B cell (primary cell): ENCODE data around the gene MAP3K19. TPM values are rescaled to one million over a fixed set of nuclear protein-coding genes. Genes with fewer than 3 reads are reported as not detected.

Experiments used
- ATAC-seq: fragments of 200-7000 bp; cut with Tn5 transposase; one replicate; pipeline ENCODE4 v1.10.0; 2021; ENCODE audit warnings: low read depth, mild to moderate bottlenecking, moderate number of reproducible peaks, moderate library complexity
- CTCF ChIA-PET: fragments of 350-600 bp; sonication (Branson Sonifier 250); formaldehyde crosslinking; loops from one replicate; lab custom pipeline; 2021; ENCODE audit warnings: antibody characterized with exemption, inconsistent platforms; lab: Charles Lee
- POLR2A ChIA-PET: fragments of 350-600 bp; sonication (Branson Sonifier 250); formaldehyde crosslinking; loops from one replicate; lab custom pipeline; 2021; ENCODE audit warnings: antibody characterized with exemption; lab: Charles Lee
- DNase-seq: peaks from one replicate; pipeline ENCODE4 v3.0.0; 2013
- H2AFZ ChIP-seq: 2 replicates; pipeline ENCODE4 v1.6.1; 2012; ENCODE audit warnings: mild to moderate bottlenecking, low read depth, low read length; ENCODE audit not compliant: insufficient read depth, poor library complexity, severe bottlenecking
- H3K27ac ChIP-seq, 2 donors: 1 replicate in 1 of 2; 2 replicates in 1 of 2; pipeline ENCODE4 v1.5.1; 2012 to 2013; ENCODE audit warnings: low read length in 2 of 2, mild to moderate bottlenecking in 2 of 2, moderate library complexity in 1 of 2
- H3K27me3 ChIP-seq, 4 experiments: fragments of 200-600 bp in 1 of 4; sonication (generic) in 1 of 4; replicated peaks in 1 of 4; 1 replicate in 2 of 4; 2 replicates in 2 of 4; pipeline versions ENCODE4 v1.6.1 to v1.7.0; 2013 to 2016; ENCODE audit warnings: low read length in 3 of 4, mild to moderate bottlenecking in 2 of 4, mixed read lengths in 1 of 4, moderate library complexity in 1 of 4; ENCODE audit not compliant: insufficient read depth in 4 of 4, control insufficient read depth in 3 of 4; ENCODE audit errors: control extremely low read depth in 1 of 4
- H3K36me3 ChIP-seq, 2 experiments: replicated peaks in 1 of 2; 1 replicate in 1 of 2; 2 replicates in 1 of 2; pipeline versions ENCODE4 v1.6.1 to v1.7.1; 2013; ENCODE audit warnings: low read length in 1 of 2; ENCODE audit not compliant: insufficient read depth in 2 of 2, control insufficient read depth in 1 of 2; ENCODE audit errors: control extremely low read depth in 1 of 2, extremely low read depth in 1 of 2
- H3K4me1 ChIP-seq, 2 donors: fragments of 200-600 bp in 1 of 2; sonication (generic) in 1 of 2; 1 replicate in 1 of 2; 2 replicates in 1 of 2; pipeline versions ENCODE4 v1.5.1 to v1.6.1; 2013 to 2017; ENCODE audit warnings: low read length in 2 of 2; ENCODE audit not compliant: control insufficient read depth in 2 of 2, insufficient read depth in 2 of 2
- H3K4me2 ChIP-seq: replicated peaks from 2 replicates; pipeline ENCODE3; 2012; ENCODE audit warnings: mild to moderate bottlenecking, low read depth, low read length; ENCODE audit not compliant: poor library complexity, severe bottlenecking
- H3K4me3 ChIP-seq, 5 experiments: fragments of 200-600 bp in 1 of 5; sonication (generic) in 1 of 5; 1 replicate in 3 of 5; 2 replicates in 2 of 5; pipeline versions ENCODE4 v1.5.1 to v1.7.0; 2011 to 2016; ENCODE audit warnings: low read length in 4 of 5, mild to moderate bottlenecking in 4 of 5, low read depth in 2 of 5, control low read depth in 1 of 5, moderate library complexity in 1 of 5; ENCODE audit not compliant: insufficient read depth in 1 of 5; ENCODE audit errors: control extremely low read depth in 1 of 5, extremely low read depth in 1 of 5
- H3K79me2 ChIP-seq: fragments of 200-600 bp; sonication (generic); one replicate; pipeline ENCODE4 v1.6.0; 2016; ENCODE audit warnings: low read length; ENCODE audit not compliant: control insufficient read depth, insufficient read depth
- H3K9ac ChIP-seq: fragments of 200-600 bp; sonication (generic); 2 replicates; pipeline ENCODE4 v1.6.1; 2017; ENCODE audit warnings: mild to moderate bottlenecking, low read length, moderate library complexity
- H3K9me3 ChIP-seq, 3 donors: one replicate each; pipeline versions ENCODE4 v1.6.1 to v1.7.1; 2013; ENCODE audit warnings: low read length in 2 of 3; ENCODE audit not compliant: control insufficient read depth in 2 of 3, insufficient read depth in 1 of 3; ENCODE audit errors: control extremely low read depth in 1 of 3
- H4K20me1 ChIP-seq: 2 replicates; pipeline ENCODE4 v1.6.0; 2012; ENCODE audit warnings: mild to moderate bottlenecking, low read length; ENCODE audit not compliant: insufficient read depth, control insufficient read depth, poor library complexity, severe bottlenecking
- H3K27ac Mint-ChIP-seq: one replicate; pipeline ENCODE4 v1.8.0; 2021; ENCODE audit warnings: mixed read lengths
- H3K27me3 Mint-ChIP-seq: one replicate; pipeline ENCODE4 v1.8.0; 2021; ENCODE audit warnings: mixed read lengths
- H3K4me1 Mint-ChIP-seq: one replicate; pipeline ENCODE4 v1.8.0; 2021; ENCODE audit warnings: mixed read lengths
- H3K4me3 Mint-ChIP-seq: one replicate; pipeline ENCODE4 v1.8.0; 2021; ENCODE audit warnings: mixed read lengths
- H3K9me3 Mint-ChIP-seq: one replicate; pipeline ENCODE4 v1.8.0; 2022; ENCODE audit warnings: mixed read lengths; ENCODE audit not compliant: insufficient read depth
- EZH2 ChIP-seq: IDR thresholded peaks from 2 replicates; pipeline ENCODE4 v1.6.1; 2012; ENCODE audit warnings: borderline replicate concordance, low read depth, mild to moderate bottlenecking, moderate library complexity, low read length; ENCODE audit not compliant: insufficient read depth, poor library complexity, severe bottlenecking
- WGBS: methylation state at CpG from one replicate; pipeline ENCODE4 v1.1.5; 2013; ENCODE audit warnings: missing lambda C conversion rate; ENCODE audit not compliant: insufficient coverage; 5-methylcytosine and 5-hydroxymethylcytosine counted together
- intact Hi-C: fragments of 100-400 bp; cut with micrococcal nuclease; formaldehyde crosslinking; loops from one replicate; pipeline ENCODE4 v1.10.0; 2022
- polyA plus RNA-seq: library from polyadenylated mRNA; depleted of rRNA; stranded (reverse); fragments of >200 nt; gene quantifications from 2 replicates; pipeline ENCODE4 v1.2.3, GENCODE V29; 2012
- total RNA-seq, 2 donors: library from RNA; stranded (reverse); fragments of 120-200 nt in 1 of 2; gene quantifications; 1 replicate in 1 of 2; 2 replicates in 1 of 2; pipeline versions ENCODE4 v1.2.3 to v1.2.4, GENCODE V29; 2013 to 2022
- TF ChIP-seq, protein P1 (sequence below): fragments of 200-600 bp; IDR thresholded peaks from one replicate; pipeline ENCODE4 v1.8.0; 2022; ENCODE audit warnings: antibody characterized with exemption, mild to moderate bottlenecking

The MAP3K19 gene
- total and polyA plus RNA-seq, 2 donors (not counting 1 experiment from before 2014, with no cell fraction given) = 0.46 TPM; not detected in 1

DNA sequence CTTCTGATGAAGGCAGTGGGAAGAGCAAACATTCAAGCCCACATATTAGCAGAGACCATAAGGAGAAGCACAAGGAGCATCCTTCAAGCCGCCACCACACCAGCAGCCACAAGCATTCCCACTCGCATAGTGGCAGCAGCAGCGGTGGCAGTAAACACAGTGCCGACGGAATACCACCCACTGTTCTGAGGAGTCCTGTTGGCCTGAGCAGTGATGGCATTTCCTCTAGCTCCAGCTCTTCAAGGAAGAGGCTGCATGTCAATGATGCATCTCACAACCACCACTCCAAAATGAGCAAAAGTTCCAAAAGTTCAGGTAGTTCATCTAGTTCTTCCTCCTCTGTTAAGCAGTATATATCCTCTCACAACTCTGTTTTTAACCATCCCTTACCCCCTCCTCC, 93.2 kb downstream of the MAP3K19 start:
- no peaks in the 10 kb centered on the region for H3K27me3 Mint-ChIP-seq
- H3K9me3 Mint-ChIP-seq = no peaks in the 10 kb centered on the region
- no peaks in the 10 kb centered on the region for H3K9me3 ChIP-seq
- H2AFZ ChIP-seq = no peak overlapping the region
- CTCF ChIA-PET = no interaction called here
- no peak overlapping the region for H3K27ac Mint-ChIP-seq
- H3K36me3 ChIP-seq = peaks cover 27 to 76% of the 10 kb centered on the region in 2 experiments
- no peak for ATAC-seq
- H3K27me3 ChIP-seq = no peaks in the 10 kb centered on the region
- no peak overlapping the region for H3K4me3 Mint-ChIP-seq
- no peak overlapping the region for H3K9ac ChIP-seq
- no peak for TF ChIP-seq EZH2
- TF ChIP-seq, protein P1, sequence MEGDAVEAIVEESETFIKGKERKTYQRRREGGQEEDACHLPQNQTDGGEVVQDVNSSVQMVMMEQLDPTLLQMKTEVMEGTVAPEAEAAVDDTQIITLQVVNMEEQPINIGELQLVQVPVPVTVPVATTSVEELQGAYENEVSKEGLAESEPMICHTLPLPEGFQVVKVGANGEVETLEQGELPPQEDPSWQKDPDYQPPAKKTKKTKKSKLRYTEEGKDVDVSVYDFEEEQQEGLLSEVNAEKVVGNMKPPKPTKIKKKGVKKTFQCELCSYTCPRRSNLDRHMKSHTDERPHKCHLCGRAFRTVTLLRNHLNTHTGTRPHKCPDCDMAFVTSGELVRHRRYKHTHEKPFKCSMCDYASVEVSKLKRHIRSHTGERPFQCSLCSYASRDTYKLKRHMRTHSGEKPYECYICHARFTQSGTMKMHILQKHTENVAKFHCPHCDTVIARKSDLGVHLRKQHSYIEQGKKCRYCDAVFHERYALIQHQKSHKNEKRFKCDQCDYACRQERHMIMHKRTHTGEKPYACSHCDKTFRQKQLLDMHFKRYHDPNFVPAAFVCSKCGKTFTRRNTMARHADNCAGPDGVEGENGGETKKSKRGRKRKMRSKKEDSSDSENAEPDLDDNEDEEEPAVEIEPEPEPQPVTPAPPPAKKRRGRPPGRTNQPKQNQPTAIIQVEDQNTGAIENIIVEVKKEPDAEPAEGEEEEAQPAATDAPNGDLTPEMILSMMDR = no peak
- peaks cover 8% of the 10 kb centered on the region for H3K4me1 Mint-ChIP-seq
- POLR2A ChIA-PET = no interaction called here
- no peaks in the 10 kb centered on the region for H3K4me1 ChIP-seq
- WGBS = 100% methylated on average over 5 of the region's 5 CpGs
- peaks cover 7% of the 10 kb centered on the region for H4K20me1 ChIP-seq
- no peak overlapping the region for H3K4me2 ChIP-seq
- H3K79me2 ChIP-seq = no peaks in the 10 kb centered on the region
- H3K27ac ChIP-seq = no peak overlapping the region
- no peak overlapping the region for H3K4me3 ChIP-seq
- DNase-seq = no peak
- intact Hi-C loops = no loop called here

DNA sequence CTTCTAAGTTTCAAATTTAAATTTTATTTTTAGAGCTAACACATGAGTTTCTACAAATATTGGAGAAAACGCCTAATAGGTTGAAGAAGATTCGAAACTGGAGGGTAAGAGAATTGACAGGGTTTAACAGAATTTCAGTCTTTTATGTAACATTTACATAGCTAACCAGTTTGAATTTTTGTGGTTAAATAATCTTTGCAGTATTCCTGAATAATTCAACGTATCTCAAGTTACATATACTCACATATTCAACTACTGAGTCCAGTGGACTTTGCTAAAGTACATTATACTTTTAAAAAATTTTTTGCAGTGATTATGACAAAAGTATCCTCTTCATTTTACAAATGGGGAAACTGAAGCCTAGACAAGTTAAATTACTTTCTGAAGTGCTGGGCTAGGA, 94.6 kb downstream of the MAP3K19 start:
- Histone ChIP-seq H3K4me2 (no peak overlapping the region), H3K9me3 (no peaks in the 10 kb centered on the region), H4K20me1 (peaks cover 7% of the 10 kb centered on the region), H3K27ac (no peak overlapping the region), H2AFZ (no peak overlapping the region), H3K4me1 (no peaks in the 10 kb centered on the region), H3K9ac (no peak overlapping the region), H3K36me3 (peaks cover 30 to 81% of the 10 kb centered on the region in 2 experiments), H3K4me3 (no peak overlapping the region), H3K27me3 (no peaks in the 10 kb centered on the region), H3K79me2 (no peaks in the 10 kb centered on the region)
- no peak for DNase-seq
- POLR2A ChIA-PET = no interaction called here
- Mint-ChIP-seq H3K9me3 (no peaks in the 10 kb centered on the region), H3K27ac (no peak overlapping the region), H3K4me1 (peaks cover 8% of the 10 kb centered on the region), H3K27me3 (no peaks in the 10 kb centered on the region), H3K4me3 (no peak overlapping the region)
- intact Hi-C loops = no loop called here
- TF ChIP-seq, protein P1 = no peak
- no peak for TF ChIP-seq EZH2
- ATAC-seq = no peak
- CTCF ChIA-PET = interaction anchor here (1.6 kb wide), 1 partner anchor 11 kb away, joined by 3 read pairs; no protein-coding TSS in a partner anchor
- WGBS = no CpG with 5 or more reads among the region's 3 CpGs
